Measurements from ENCODE around the gene RNF112.

RNF112 gene

GRCh38 chr17:19390951-19391350 is 20.1 kb upstream of the RNF112 start:
- FAIRE-seq, result no peak

GRCh38 chr17:19391432-19391831 is 19.6 kb upstream of the RNF112 start:
- FAIRE-seq, result no peak

- FAIRE-seq, result no peak
Measured at GRCh38 chr17:19392303-19392702, 18.7 kb upstream of the RNF112 start.

GRCh38 chr17:19397556-19398041 is 13.4 kb upstream of the RNF112 start:
- FAIRE-seq, result no peak

GRCh38 chr17:19398301-19399181 is 12.5 kb upstream of the RNF112 start:
- no peak for FAIRE-seq

- FAIRE-seq, result no peak
Measured at GRCh38 chr17:19399750-19400450, 11.1 kb upstream of the RNF112 start.

GRCh38 chr17:19401321-19402010 is 9.6 kb upstream of the RNF112 start:
- FAIRE-seq, result no peak

- no peak for FAIRE-seq
Measured at GRCh38 chr17:19402171-19402570, 8.9 kb upstream of the RNF112 start.

GRCh38 chr17:19403021-19403420 is 8.0 kb upstream of the RNF112 start:
- FAIRE-seq, result no peak

DNA sequence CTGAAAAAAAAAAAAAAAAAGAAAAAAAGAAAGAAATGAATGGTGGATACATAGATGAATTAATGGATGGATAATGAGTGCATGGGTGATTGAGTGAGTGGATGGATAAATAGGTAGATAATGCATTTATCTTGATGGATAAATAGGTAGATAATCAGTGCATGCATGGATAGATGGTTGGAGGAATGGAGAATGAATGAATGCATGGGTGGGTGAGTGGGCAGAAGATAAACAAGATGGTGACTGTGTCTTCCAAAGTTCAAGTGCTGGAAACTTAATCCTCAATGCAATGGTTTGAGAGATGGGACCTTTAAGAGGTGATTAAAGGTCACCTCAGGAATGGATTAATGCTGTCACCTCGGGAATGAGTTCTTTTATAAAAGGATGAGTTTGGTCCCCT is 6.8 kb upstream of the RNF112 start:
- FAIRE-seq, result no peak

GRCh38 chr17:19405114-19405513 is 5.9 kb upstream of the RNF112 start:
- FAIRE-seq, result no peak

DNA sequence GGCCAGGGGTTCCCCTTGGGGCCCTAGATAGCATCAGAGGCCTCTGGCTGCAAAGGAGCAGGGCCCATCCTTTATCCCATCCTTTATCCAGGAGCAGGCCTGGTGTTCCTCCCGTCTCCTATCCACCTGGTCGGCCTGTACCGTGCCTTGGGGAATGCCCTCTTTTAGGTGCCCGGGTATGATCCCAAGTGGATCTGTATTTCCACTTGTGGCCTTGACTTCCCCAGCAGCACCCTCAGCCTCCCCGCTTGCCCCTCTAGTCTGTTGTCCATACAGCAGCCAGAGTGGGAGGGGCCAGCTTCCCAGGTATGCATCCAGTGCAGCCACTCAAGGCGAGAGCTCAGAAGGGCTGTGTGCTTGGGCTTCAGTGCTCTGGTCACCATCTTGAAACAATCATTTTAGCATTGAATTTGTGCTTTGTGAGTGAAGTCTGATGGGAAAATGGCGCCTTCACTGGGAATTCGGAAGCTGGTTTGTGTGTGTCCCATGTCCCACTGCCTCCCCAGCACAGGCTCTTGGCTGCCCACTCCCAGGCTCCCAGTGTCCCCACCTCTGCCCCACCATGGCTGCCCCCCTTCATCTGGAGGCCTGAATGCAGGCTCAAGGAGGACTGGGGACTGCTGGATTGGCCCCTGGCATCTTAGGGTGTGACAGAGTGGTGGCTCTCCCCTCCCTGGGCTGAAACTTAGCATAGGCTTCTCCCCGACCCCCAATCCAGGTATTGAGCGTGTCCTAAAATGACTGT is 3.3 kb upstream of the RNF112 start:
- no peak for FAIRE-seq

- FAIRE-seq, result no peak
Measured at GRCh38 chr17:19408346-19408710, 2.7 kb upstream of the RNF112 start.

DNA sequence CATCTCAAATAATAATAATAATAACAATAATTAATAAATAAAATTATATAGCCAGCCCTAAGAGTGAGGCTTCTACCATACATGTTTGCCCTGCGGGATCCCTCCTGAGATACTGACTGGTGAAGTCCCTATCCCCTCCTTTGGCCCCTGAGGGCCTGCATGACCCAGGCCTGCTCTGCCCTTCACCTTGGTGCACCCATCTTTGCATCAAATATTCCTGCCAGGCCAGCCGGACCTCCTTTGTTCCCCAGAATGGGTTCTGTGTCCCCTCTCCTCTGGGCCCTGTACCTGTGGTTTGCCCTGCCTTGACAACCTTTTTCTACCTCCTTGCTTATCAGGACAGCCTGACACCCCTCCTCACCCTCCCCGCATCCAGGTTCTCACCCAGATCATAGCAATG is 2.0 kb upstream of the RNF112 start:
- FAIRE-seq, result no peak

DNA sequence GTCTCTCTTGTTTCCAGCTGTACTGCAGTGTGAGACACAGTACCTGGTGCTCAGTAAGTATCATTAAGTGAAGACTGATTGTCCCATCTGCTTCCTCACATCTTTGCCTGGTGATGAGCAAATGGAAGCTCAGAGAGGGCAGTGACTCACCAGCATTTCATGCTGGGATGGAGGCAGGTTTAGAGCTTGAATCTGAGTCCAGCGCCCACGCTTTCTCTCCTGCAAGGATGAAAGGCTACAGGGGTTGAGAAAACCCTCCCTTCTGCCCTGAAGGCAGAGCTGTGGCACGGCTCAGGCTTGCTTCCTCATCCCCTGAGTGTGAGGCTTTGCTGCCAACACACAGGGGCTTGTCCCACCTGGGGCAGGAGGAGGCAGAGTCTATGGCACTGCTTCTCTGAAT is 1.5 kb upstream of the RNF112 start:
- FAIRE-seq, result no peak

- FAIRE-seq, result no peak
Measured at GRCh38 chr17:19410091-19410490, 941 bp upstream of the RNF112 start.

DNA sequence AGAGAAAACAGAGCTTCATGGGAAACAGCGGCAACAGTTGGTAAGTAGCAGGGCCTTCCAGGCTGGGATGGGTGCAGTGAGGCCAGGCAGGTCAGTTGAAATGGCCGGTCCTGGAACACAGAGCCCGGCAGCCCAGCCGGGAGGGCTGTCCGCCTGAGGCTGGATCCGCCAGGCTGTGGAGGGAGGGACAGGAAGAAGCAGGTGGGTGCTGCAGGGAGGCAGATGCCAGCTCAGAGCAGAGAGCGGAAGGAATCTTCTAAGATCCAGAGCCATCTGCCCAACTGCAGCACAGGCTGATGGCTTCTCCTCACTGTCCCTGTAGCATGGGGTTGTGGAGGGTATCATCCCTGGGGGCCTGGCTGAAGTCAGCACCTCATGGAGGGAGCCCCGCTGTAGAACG is 599 bp downstream of the RNF112 start:
- FAIRE-seq, result no peak

- no peak for FAIRE-seq
Measured at GRCh38 chr17:19412510-19412909, 1.5 kb downstream of the RNF112 start.

DNA sequence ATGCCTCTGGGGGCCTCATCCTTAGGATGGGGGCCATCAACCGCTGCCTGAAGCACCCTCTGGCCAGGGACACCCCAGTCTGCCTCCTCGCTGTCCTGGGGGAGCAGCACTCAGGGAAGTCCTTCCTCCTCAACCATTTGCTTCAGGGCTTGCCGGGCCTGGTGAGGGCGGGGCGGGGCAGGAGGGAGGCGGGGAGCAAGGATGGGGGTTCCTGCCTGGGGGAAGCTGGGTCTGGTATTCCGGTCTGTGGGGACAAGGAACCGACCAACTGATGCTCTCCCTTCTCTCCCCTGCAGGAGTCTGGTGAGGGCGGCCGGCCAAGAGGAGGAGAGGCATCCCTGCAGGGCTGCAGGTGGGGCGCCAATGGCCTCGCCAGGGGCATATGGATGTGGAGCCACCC is 2.0 kb downstream of the RNF112 start:
- FAIRE-seq, result no peak

GRCh38 chr17:19413761-19414160 is 2.7 kb downstream of the RNF112 start:
- FAIRE-seq, result no peak

DNA sequence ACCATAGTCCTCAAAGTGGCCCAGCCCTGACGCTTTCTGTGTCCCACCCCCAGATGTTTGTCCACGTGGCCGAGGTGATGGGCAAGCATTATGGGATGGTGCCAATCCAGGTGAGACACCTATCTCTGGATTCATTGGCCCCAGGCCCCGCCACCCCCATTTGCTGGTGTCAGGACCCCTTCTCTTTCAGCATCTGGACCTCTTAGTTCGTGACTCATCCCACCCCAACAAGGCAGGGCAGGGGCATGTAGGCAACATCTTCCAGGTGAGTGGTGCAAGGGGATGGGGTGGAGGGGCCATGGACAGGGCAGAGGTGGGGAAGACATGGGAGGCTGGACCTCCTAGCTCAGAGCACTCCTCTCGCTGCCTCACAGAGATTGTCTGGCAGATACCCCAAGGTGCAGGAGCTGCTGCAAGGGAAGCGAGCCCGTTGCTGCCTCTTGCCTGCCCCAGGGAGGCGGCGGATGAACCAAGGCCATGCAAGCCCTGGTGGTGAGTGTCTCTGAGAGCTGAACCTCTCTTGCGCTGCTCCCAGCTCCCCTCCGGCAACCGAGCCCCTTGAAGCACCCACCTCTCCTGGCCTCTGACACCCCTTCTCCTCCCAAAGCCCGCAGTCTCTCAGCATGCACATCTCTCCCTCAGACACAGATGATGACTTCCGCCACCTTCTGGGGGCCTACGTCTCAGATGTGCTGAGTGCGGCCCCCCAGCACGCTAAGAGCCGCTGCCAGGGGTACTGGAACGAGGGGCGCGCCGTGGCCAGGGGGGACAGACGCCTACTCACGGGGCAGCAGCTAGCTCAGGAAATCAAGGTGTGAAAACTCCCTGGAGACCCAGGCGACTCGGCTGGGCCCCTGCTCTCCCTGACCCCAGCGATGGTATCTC is 3.6 kb downstream of the RNF112 start:
- FAIRE-seq, result no peak

DNA sequence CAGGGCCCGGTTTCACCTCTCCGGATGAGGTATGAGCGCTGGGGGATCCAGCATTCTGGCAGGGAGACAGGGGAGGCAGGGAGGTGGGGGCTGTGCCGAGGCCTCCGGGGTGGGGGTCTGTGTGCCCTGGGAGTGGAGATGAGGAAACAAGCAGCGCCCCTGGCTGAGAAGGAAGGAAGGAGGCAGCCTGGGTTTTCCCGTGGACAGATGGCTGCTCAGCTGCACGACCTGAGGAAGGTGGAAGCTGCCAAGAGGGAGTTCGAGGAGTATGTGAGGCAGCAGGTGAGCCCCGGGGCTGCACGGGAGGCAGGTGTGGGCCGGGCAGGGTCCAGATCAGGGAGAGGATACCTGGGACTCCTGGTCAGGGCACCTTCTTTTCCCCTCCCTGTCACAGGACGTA is 4.3 kb downstream of the RNF112 start:
- FAIRE-seq, result no peak
